Mesendoderm (in vitro differentiated cells): Measurements from ENCODE around the gene NDUFB7.
"Not testable (repeated sequence)": the region's sequence is repeated elsewhere in the genome, so short reads cannot be mapped to it uniquely, and the experiment has no call there.

Source experiments
- DNase-seq: peaks from one replicate; pipeline ENCODE4 v3.0.0; 2013
- H2AK5ac ChIP-seq: 2 replicates; pipeline ENCODE4 v1.6.1; 2013; ENCODE audit warnings: low read length, inconsistent platforms
- H2BK120ac ChIP-seq: 2 replicates; pipeline ENCODE4 v1.6.1; 2013; ENCODE audit warnings: low read depth, mild to moderate bottlenecking, low read length, moderate library complexity, mixed read lengths
- H2BK15ac ChIP-seq: replicated peaks from 2 replicates; pipeline ENCODE4 v1.6.1; 2013; ENCODE audit warnings: low read depth, mild to moderate bottlenecking, moderate library complexity
- H2BK5ac ChIP-seq: 2 replicates; pipeline ENCODE4 v1.6.1; 2013; ENCODE audit warnings: low read length, inconsistent platforms
- H3K18ac ChIP-seq: 2 replicates; pipeline ENCODE4 v1.6.1; 2013; ENCODE audit warnings: mild to moderate bottlenecking, low read length, mixed read lengths
- H3K23ac ChIP-seq: one replicate; pipeline ENCODE4 v1.6.1; 2013; ENCODE audit warnings: low read length
- H3K27ac ChIP-seq: 2 replicates; pipeline ENCODE4 v1.5.1; 2013; ENCODE audit warnings: low read depth, mild to moderate bottlenecking, inconsistent platforms, low read length, moderate library complexity
- H3K27me3 ChIP-seq: 2 replicates; pipeline ENCODE4 v1.6.1; 2013; ENCODE audit warnings: low read length, control low read depth, mild to moderate bottlenecking, inconsistent platforms; ENCODE audit not compliant: insufficient read depth, poor library complexity
- H3K36me3 ChIP-seq: 2 replicates; pipeline ENCODE4 v1.6.1; 2013; ENCODE audit warnings: low read length, inconsistent platforms; ENCODE audit not compliant: control insufficient read depth, insufficient read depth
- H3K4ac ChIP-seq: one replicate; pipeline ENCODE4 v1.6.1; 2013; ENCODE audit warnings: low read depth, mild to moderate bottlenecking, low read length, moderate library complexity
- H3K4me1 ChIP-seq: 2 replicates; pipeline ENCODE4 v1.6.1; 2013; ENCODE audit warnings: low read depth, low read length, inconsistent platforms; ENCODE audit not compliant: control insufficient read depth
- H3K4me2 ChIP-seq: 2 replicates; pipeline ENCODE4 v1.6.1; 2013; ENCODE audit warnings: low read length
- H3K4me3 ChIP-seq: 2 replicates; pipeline ENCODE4 v1.5.1; 2013; ENCODE audit warnings: mild to moderate bottlenecking, low read length
- H3K56ac ChIP-seq: one replicate; pipeline ENCODE4 v1.6.1; 2013; ENCODE audit warnings: low read length
- H3K79me1 ChIP-seq: 2 replicates; pipeline ENCODE4 v1.6.1; 2013; ENCODE audit warnings: low read length, inconsistent platforms
- H3K79me2 ChIP-seq: 2 replicates; pipeline ENCODE4 v1.6.1; 2013; ENCODE audit warnings: mild to moderate bottlenecking, low read length; ENCODE audit not compliant: control insufficient read depth, insufficient read depth
- H3K9ac ChIP-seq: 2 replicates; pipeline ENCODE4 v1.6.1; 2013; ENCODE audit warnings: low read length, inconsistent platforms
- H4K5ac ChIP-seq: one replicate; pipeline ENCODE4 v1.6.1; 2013; ENCODE audit warnings: low read length
- H4K8ac ChIP-seq: one replicate; pipeline ENCODE4 v1.6.1; 2013; ENCODE audit warnings: low read depth, mild to moderate bottlenecking, control low read depth, low read length, moderate library complexity
- WGBS: extraction: QIAGEN DNeasy Blood & Tissue Kit; methylation state at CpG from one replicate; pipeline ENCODE4 v1.1.7; 2013; ENCODE audit warnings: low lambda C conversion rate, missing lambda C conversion rate; ENCODE audit not compliant: insufficient coverage; ENCODE audit errors: extremely low coverage; 5-methylcytosine and 5-hydroxymethylcytosine counted together

The NDUFB7 gene

DNA sequence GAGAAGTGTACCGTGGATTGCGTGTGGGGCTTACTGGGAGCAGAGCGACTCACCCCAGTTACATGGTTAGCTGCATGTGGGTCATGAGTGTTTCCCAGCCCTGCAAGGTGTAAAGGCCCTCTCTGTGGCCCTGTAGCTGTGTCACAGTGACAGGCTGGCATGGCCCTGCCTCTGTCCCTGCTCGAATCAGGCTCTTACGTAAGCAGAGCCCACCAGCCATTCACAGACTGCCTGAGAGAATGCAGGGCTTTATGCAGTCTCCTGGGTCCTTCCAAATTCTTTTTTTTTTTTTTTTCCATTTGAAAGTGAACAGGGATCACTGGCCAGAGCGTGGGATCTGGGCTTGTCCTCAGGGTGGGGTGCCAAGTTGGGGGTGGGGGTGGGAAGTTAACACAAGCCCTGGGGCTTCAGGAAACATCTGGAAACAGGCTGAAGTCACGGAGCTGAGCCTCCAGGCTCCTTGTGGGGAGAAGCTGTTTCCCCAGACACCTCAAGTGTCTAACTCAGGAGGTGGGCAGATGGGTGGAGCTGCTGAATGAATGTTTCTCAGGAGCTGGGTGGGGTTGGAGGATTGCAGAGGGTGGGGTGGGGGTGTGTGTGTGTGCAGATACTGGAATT lies 29.0 kb downstream of the NDUFB7 start:
- Histone ChIP-seq H3K27me3 (no peaks in the 10 kb centered on the region), H3K79me1 (peaks cover 20% of the 10 kb centered on the region), H3K4me1 (peaks cover 5% of the 10 kb centered on the region), H2BK120ac (no peak overlapping the region), H3K9ac (no peak overlapping the region), H2BK5ac (no peak overlapping the region), H3K18ac (no peak overlapping the region), H2AK5ac (no peak overlapping the region), H3K23ac (no peak overlapping the region), H3K56ac (no peak overlapping the region), H3K4me3 (no peak overlapping the region), H3K4me2 (no peak overlapping the region), H2BK15ac (no peak overlapping the region), H3K4ac (no peak overlapping the region), H4K8ac (no peak overlapping the region), H3K27ac (no peak overlapping the region), H4K5ac (no peak overlapping the region), H3K79me2 (peaks cover 4% of the 10 kb centered on the region), H3K36me3 (no peaks in the 10 kb centered on the region)
- WGBS = no CpG with 5 or more reads among the region's 7 CpGs
- peak; percentile 40 for DNase-seq

DNA sequence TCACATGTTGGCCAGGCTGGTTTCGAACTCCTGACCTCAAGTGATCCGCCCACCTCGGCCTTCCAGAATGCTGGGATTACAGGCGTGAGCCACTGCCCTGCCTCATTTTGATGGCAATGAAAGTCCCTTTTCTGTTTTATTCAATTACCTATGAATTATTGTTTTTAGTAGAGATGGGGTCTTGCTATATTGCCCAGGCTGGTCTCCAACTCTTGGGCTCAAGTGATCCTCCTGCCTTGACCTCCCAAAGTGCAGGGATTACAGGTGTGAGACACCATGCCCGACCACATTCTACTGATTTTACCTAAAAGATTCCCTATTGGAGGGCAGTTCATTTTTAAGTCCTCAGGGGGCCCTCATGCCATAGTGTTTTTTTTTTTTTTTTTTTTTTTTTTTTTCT lies 29.9 kb downstream of the NDUFB7 start:
- H3K36me3 ChIP-seq, H3K56ac ChIP-seq, DNase-seq, H4K8ac ChIP-seq, H2BK15ac ChIP-seq, H2BK5ac ChIP-seq, H2BK120ac ChIP-seq, H3K4me3 ChIP-seq, H3K4ac ChIP-seq, H3K9ac ChIP-seq, H3K27me3 ChIP-seq, H4K5ac ChIP-seq, H3K4me1 ChIP-seq, H2AK5ac ChIP-seq, H3K18ac ChIP-seq, H3K27ac ChIP-seq, H3K4me2 ChIP-seq, H3K23ac ChIP-seq, H3K79me2 ChIP-seq: not testable (repeated sequence)
- no CpG with 5 or more reads among the region's 5 CpGs for WGBS
- H3K79me1 ChIP-seq = peaks cover 20% of the 10 kb centered on the region

DNA sequence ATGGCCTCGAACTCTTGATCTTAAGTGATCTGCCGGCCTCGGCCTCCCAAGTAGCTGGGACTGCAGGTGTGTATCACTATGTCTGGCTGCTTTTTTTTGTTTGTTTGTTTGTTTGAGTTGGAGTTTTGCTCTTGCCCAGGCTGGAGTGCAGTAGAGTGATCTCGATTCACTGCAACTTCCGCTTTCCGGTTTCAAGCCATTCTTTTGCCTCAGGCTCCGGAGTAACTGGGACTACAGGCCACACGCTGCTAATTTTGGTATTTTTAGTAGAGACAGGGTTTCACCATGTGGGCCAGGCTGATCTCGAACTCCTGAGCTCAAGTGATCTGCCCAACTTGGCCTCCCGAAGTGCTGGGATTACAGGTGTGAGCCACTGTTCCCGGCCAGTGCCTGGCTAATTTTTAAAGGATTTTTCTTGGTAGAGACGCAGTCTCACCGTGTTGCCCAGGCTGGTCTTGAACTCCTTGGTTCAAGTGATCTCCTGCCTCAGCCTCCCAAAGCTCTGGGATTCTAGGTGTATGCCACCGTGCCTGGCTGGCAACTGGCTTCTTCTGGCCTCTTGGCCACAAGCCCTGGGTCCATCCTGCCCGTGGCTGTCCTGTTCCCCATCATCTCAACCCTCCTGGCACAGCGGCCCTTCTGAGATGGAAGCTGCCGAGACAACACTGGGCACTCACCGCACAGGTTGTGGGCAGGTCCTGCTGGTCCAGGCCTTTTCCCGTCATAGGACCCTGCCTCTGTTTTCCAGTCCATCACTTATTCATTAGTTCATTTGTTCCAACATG lies 30.9 kb downstream of the NDUFB7 start:
- H3K4ac ChIP-seq = no peak overlapping the region
- no peak overlapping the region for H3K9ac ChIP-seq
- peaks cover 23% of the 10 kb centered on the region for H3K79me1 ChIP-seq
- no peak overlapping the region for H3K56ac ChIP-seq
- peaks cover 10% of the 10 kb centered on the region for H3K4me1 ChIP-seq
- H4K5ac ChIP-seq = no peak overlapping the region
- no peak overlapping the region for H2AK5ac ChIP-seq
- no peak overlapping the region for H2BK120ac ChIP-seq
- no peak overlapping the region for H3K4me3 ChIP-seq
- H4K8ac ChIP-seq = no peak overlapping the region
- H3K18ac ChIP-seq = no peak overlapping the region
- H3K36me3 ChIP-seq = no peaks in the 10 kb centered on the region
- no peak overlapping the region for H2BK5ac ChIP-seq
- no peak overlapping the region for H3K23ac ChIP-seq
- no peak for DNase-seq
- no peak overlapping the region for H3K27ac ChIP-seq
- no peak overlapping the region for H3K4me2 ChIP-seq
- no peaks in the 10 kb centered on the region for H3K27me3 ChIP-seq
- no peak overlapping the region for H2BK15ac ChIP-seq
- whole genome bisulfite sequencing = no CpG with 5 or more reads among the region's 19 CpGs
- H3K79me2 ChIP-seq = peaks cover 6% of the 10 kb centered on the region

DNA sequence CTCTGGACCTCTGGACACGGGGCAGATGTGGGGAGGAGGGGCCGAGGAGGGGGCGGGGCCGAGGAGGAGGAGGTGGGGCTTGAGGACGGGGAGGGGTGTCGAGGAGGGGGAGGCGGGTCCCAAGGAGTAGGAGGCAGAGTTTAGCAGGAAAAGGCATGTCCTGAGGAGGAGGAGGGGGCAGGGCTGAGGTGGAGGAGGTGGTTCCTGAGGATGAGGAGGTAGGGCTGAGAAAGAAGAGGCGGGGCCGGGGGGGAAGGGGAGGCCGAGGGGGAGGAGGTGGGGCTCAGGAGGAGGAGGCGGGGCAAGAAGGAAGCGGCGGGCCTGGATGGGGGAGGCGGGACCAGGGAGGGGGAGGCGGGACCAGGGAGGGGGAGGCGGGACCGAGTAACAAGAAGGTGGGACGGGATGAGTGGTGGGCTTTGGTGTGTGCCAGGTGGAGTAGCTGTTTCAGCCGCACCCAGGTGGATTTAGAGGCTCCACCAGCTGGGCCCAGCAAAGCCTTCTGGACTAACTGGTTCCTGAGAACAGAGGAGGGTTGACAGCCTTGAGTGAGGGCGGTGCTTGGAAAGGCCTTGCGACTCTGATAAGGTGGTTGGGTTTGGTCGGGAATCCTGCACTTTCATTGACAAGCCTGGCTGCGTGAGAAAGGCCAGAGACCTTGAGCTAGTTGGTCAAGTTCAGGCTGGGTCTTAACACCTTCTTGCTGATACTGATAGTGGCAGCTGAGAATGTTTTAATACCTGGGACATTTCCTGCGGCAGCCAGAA lies 34.8 kb downstream of the NDUFB7 start:
- H3K23ac ChIP-seq = no peak overlapping the region
- H3K79me2 ChIP-seq = peaks cover 12% of the 10 kb centered on the region
- peak overlapping the region; percentile 48 for H3K4me2 ChIP-seq
- H3K79me1 ChIP-seq = peaks cover 22% of the 10 kb centered on the region
- no peaks in the 10 kb centered on the region for H3K27me3 ChIP-seq
- H3K56ac ChIP-seq = no peak overlapping the region
- peak; percentile 99 for DNase-seq
- peaks cover 9% of the 10 kb centered on the region for H3K4me1 ChIP-seq
- H4K5ac ChIP-seq = no peak overlapping the region
- H3K4ac ChIP-seq = no peak overlapping the region
- no peak overlapping the region for H3K4me3 ChIP-seq
- no peak overlapping the region for H3K27ac ChIP-seq
- no peak overlapping the region for H2BK5ac ChIP-seq
- no peak overlapping the region for H2BK15ac ChIP-seq
- H4K8ac ChIP-seq = no peak overlapping the region
- H2BK120ac ChIP-seq = no peak overlapping the region
- H3K9ac ChIP-seq = no peak overlapping the region
- H2AK5ac ChIP-seq = no peak overlapping the region
- WGBS = no CpG with 5 or more reads among the region's 24 CpGs
- no peak overlapping the region for H3K18ac ChIP-seq
- H3K36me3 ChIP-seq = no peaks in the 10 kb centered on the region

DNA sequence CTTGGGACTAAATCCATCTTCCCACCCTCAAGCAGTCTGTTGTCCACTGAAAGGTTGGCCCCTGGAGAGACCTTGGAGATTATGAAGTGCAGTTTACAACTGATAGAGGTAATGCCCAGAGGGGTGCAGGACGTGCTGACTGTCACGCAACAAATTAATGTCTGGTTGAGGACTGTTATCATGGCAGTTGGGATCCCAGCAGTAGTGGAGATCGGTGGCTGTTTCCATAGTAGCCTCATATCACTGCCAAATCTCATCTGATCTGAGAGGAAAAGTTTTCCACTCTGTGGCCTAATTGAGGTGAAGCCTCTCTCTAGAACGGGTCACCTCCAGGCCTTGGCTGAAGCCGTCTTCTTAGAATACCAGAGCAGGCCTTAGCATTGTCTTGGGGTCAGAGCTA lies 38.4 kb downstream of the NDUFB7 start:
- H3K79me2 ChIP-seq = peaks cover 26% of the 10 kb centered on the region
- no CpG with 5 or more reads among the region's 5 CpGs for WGBS
- H4K8ac ChIP-seq = no peak overlapping the region
- H2BK15ac ChIP-seq = no peak overlapping the region
- no peak overlapping the region for H3K9ac ChIP-seq
- H3K4me1 ChIP-seq = peaks cover 9% of the 10 kb centered on the region
- no peak overlapping the region for H3K18ac ChIP-seq
- no peak for DNase-seq
- H3K27ac ChIP-seq = no peak overlapping the region
- no peaks in the 10 kb centered on the region for H3K36me3 ChIP-seq
- no peak overlapping the region for H4K5ac ChIP-seq
- no peak overlapping the region for H3K4me2 ChIP-seq
- H3K79me1 ChIP-seq = peaks cover 20% of the 10 kb centered on the region
- H2AK5ac ChIP-seq = no peak overlapping the region
- H3K4ac ChIP-seq = no peak overlapping the region
- H3K23ac ChIP-seq = no peak overlapping the region
- H3K4me3 ChIP-seq = no peak overlapping the region
- H2BK120ac ChIP-seq = no peak overlapping the region
- H2BK5ac ChIP-seq = no peak overlapping the region
- no peak overlapping the region for H3K56ac ChIP-seq
- no peaks in the 10 kb centered on the region for H3K27me3 ChIP-seq
